Mucosa of descending colon (tissue), 3 donors: Measurements from ENCODE around the gene TIGD4. TPM values are rescaled to one million over a fixed set of nuclear protein-coding genes. Genes with fewer than 3 reads are reported as not detected.

Source experiments
- ATAC-seq: fragments of 200-7000 bp; cut with Tn5 transposase; one replicate; pipeline ENCODE4 v1.9.1; 2020; ENCODE audit warnings: mild to moderate bottlenecking, moderate library complexity
- DNase-seq, 3 donors: peaks; one replicate each; pipeline ENCODE4 v3.0.0-alpha.2; 2020
- H3K36me3 ChIP-seq: fragments of 200-600 bp; one replicate; pipeline ENCODE4 v1.8.0; 2021; ENCODE audit warnings: low read depth, mild to moderate bottlenecking
- H3K4me1 ChIP-seq: fragments of 200-600 bp; one replicate; pipeline ENCODE4 v1.8.0; 2021; ENCODE audit warnings: low read depth, mild to moderate bottlenecking
- H3K4me3 ChIP-seq: fragments of 200-600 bp; one replicate; pipeline ENCODE4 v1.8.0; 2021; ENCODE audit warnings: mild to moderate bottlenecking
- H3K9me3 ChIP-seq: fragments of 200-600 bp; one replicate; pipeline ENCODE4 v1.8.0; 2021; ENCODE audit warnings: mild to moderate bottlenecking
- CTCF ChIP-seq: fragments of 200-600 bp; IDR thresholded peaks from one replicate; pipeline ENCODE4 v1.8.0; 2022; ENCODE audit warnings: antibody characterized with exemption, mild to moderate bottlenecking
- intact Hi-C, 2 donors: fragments of 100-400 bp; cut with DNase I in 1 of 2; cut with micrococcal nuclease in 1 of 2; formaldehyde crosslinking; loops; one replicate each; pipeline versions ENCODE4 v1.11.0 to v1.11.1; 2022; cut with DNase I, micrococcal nuclease
- total RNA-seq, 3 donors: library from RNA; stranded (reverse); fragmentation: NEBNext Ultra II Directional in 2 of 3; extraction: Animal tissue kit (Norgen Biotek cat#: 25700) in 2 of 3; gene quantifications; one replicate each; pipeline versions ENCODE4 v1.2.1 to v1.2.4, GENCODE V29; 2021 to 2023
- donor health status: DM: no; HTN: no; CAD: no; lungs with moderate emphysema.
- donor health status: DM: no; HTN: no; CAD: no.
- donor health status: DM: no; HTN: yes; CAD: no.

TIGD4 gene
- total RNA-seq, 3 donors from 2014 or later: 0.23 to 0.39 (median 0.38) TPM

DNA sequence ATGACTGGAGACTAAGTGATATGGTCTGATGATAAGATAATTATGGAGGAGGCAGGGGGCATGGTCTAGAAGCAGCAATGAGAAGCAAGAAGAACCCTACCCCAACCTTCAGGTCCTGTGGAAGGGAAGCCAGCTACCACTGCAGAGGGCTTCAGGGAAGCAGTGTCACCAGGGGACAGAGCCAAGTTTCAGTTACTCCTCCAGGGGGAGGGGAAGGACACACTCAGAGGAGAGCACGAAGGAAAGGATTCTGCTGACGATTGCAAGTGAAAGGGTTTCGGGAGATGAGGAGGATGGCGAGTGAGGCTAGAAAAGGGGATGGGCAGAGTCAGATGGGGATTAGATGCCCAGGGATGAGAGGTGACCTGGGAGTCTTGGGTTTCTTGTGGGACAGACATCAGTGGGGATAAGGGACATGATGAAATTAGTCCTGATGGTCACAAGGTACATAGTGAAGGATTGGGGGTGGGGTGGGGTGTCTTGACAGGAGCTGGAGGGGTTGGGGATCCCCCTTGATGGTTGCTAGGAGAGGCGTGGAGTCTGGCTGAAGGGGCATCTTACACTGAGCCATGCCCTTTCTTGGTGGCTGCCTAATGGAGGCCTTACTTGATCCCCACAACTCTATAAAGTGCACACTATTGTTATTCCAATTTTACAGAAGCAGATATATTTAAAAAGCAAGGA lies 45.4 kb downstream of the TIGD4 start:
- Histone ChIP-seq H3K36me3 (no peaks in the 10 kb centered on the region), H3K4me3 (no peak overlapping the region), H3K9me3 (no peaks in the 10 kb centered on the region), H3K4me1 (no peaks in the 10 kb centered on the region)
- intact Hi-C loops: loop anchor here in 1 of 2 donors (10.0 kb wide), 1 partner anchor 229 kb away; no protein-coding TSS in a partner anchor
- DNase-seq (no peak), ATAC-seq (no peak)
- TF ChIP-seq CTCF: no peak

GRCh38 chr4:152731997-152732396 lies 47.5 kb downstream of the TIGD4 start:
- ATAC-seq (no peak), DNase-seq (no peak)
- H3K4me3 ChIP-seq: no peak overlapping the region
- TF ChIP-seq CTCF: no peak
- intact Hi-C loops: loop anchor here in 1 of 2 donors (10.0 kb wide), 1 partner anchor 227 kb away; no protein-coding TSS in a partner anchor
- no peaks in the 10 kb centered on the region for H3K9me3 ChIP-seq
- no peaks in the 10 kb centered on the region for H3K4me1 ChIP-seq
- H3K36me3 ChIP-seq: no peaks in the 10 kb centered on the region

DNA sequence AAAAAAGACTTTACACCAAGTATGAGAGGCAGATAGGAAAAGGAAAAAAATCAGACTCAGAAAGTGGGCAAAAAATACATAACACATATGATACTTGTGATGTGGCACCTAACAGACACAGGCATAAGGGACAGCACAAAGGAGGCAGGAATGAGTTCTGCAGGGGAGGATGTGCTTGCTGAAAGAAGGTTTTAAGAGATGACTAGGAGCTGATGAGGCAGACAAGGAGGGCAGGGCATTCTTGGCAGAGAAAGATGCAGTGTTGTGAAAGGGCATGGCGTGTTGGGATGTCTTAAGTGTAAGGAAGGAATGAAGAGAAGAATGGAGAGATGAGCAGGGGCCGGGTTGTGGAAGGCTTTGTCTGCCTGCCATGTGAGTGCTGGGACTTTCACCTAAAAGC lies 50.1 kb downstream of the TIGD4 start:
- H3K9me3 ChIP-seq: no peaks in the 10 kb centered on the region
- DNase-seq (no peak), ATAC-seq (no peak)
- H3K36me3 ChIP-seq: no peaks in the 10 kb centered on the region
- H3K4me1 ChIP-seq: no peaks in the 10 kb centered on the region
- H3K4me3 ChIP-seq: no peak overlapping the region
- TF ChIP-seq CTCF: no peak
- intact Hi-C loops: no loop called here

- no peak overlapping the region for H3K4me3 ChIP-seq
- no peaks in the 10 kb centered on the region for H3K36me3 ChIP-seq
- intact Hi-C loops: no loop called here
- no peaks in the 10 kb centered on the region for H3K4me1 ChIP-seq
- DNase-seq: no peak
- TF ChIP-seq CTCF: no peak
- H3K9me3 ChIP-seq: no peaks in the 10 kb centered on the region
- no peak for ATAC-seq
Measured at GRCh38 chr4:152728343-152728742, 51.2 kb downstream of the TIGD4 start.

- Histone ChIP-seq H3K4me3 (no peak overlapping the region), H3K36me3 (no peaks in the 10 kb centered on the region), H3K9me3 (no peaks in the 10 kb centered on the region), H3K4me1 (no peaks in the 10 kb centered on the region)
- ATAC-seq: no peak
- TF ChIP-seq CTCF: no peak
- intact Hi-C loops: no loop called here
- DNase-seq: no peak
Measured at GRCh38 chr4:152727784-152728183, 51.7 kb downstream of the TIGD4 start.

GRCh38 chr4:152724494-152724893 lies 55.0 kb downstream of the TIGD4 start:
- Histone ChIP-seq H3K4me1 (no peaks in the 10 kb centered on the region), H3K4me3 (no peak overlapping the region), H3K36me3 (no peaks in the 10 kb centered on the region), H3K9me3 (no peaks in the 10 kb centered on the region)
- no peak for TF ChIP-seq CTCF
- ATAC-seq: no peak
- DNase-seq: no peak
- intact Hi-C loops: no loop called here
